ENCODE results near the gene CHCT1. TPM values are rescaled to one million over a fixed set of nuclear protein-coding genes. Genes with fewer than 3 reads are reported as not detected.

Gene CHCT1
- total and polyA plus RNA-seq, 2 of the 8 experiments (the other 6 are each of a cell fraction or from before 2014, with no cell fraction given), result 0.06 TPM; not detected in 1

GRCh38 chr17:60473788-60474187 lies 51.5 kb downstream of the CHCT1 start:
- no peak overlapping the region for H3K27ac ChIP-seq (ENCODE audit: low read depth, low read length)
- H3K9ac ChIP-seq (replicated peaks in 1 of 4; ENCODE audit: extremely low read depth in 1 of 4, low read depth in 3 of 4, low read length in 3 of 4), result no peak overlapping the region
- no peak overlapping the region for H3K18ac ChIP-seq (ENCODE audit: extremely low read depth, low read length)
- no peak overlapping the region for H4K5ac ChIP-seq (ENCODE audit: insufficient read length, low read depth, low read length)
- no peaks in the 10 kb centered on the region for H3K79me2 ChIP-seq (ENCODE audit: control insufficient read depth in 1 of 2, insufficient read depth in 2 of 2, low read length in 2 of 2)
- no peak overlapping the region for H2BK5ac ChIP-seq (ENCODE audit: low read depth, low read length)
- H3K23ac ChIP-seq (ENCODE audit: insufficient read length), result no peak overlapping the region
- H4K20me1 ChIP-seq (replicated peaks in 1 of 2; ENCODE audit: control insufficient read depth in 1 of 2, insufficient read depth in 2 of 2, low read length in 2 of 2), result no peaks in the 10 kb centered on the region
- no peaks in the 10 kb centered on the region; the same call in 1 of the 2 replicates for H3K23me2 ChIP-seq (ENCODE audit: low read depth, low read length)
- no peak overlapping the region for H2BK120ac ChIP-seq (replicated peaks; ENCODE audit: low read depth, low read length)
- no peak overlapping the region for H2AK5ac ChIP-seq (ENCODE audit: low read depth, low read length)
- no peak overlapping the region for H2BK12ac ChIP-seq (ENCODE audit: low read depth, low read length)
- ChIA-PET CTCF (ENCODE audit: partially characterized antibody) (interaction anchor here (0.5 kb wide), 1 partner anchor 892 kb away, joined by 3 read pairs; no protein-coding TSS in a partner anchor), POLR2A (ENCODE audit: partially characterized antibody) (no interaction called here)
- no peak overlapping the region for H2BK15ac ChIP-seq (ENCODE audit: low read length)
- H2BK20ac ChIP-seq (ENCODE audit: low read length), result no peak overlapping the region
- H3K27me3 ChIP-seq (replicated peaks in 1 of 4; ENCODE audit: control insufficient read depth in 3 of 4, extremely low read depth in 1 of 4, insufficient read depth in 3 of 4, low read length in 3 of 4), result no peaks in the 10 kb centered on the region
- H3K79me1 ChIP-seq (ENCODE audit: low read depth, low read length), result no peaks in the 10 kb centered on the region
- no peaks in the 10 kb centered on the region for H3K4me1 ChIP-seq (replicated peaks in 1 of 4; ENCODE audit: control insufficient read depth in 3 of 4, insufficient read depth in 4 of 4, low read length in 3 of 4)
- H4K91ac ChIP-seq (replicated peaks; ENCODE audit: insufficient read length, low read length), result no peak overlapping the region
- H3K4me3 ChIP-seq (ENCODE audit: extremely low read depth in 1 of 4, insufficient read depth in 2 of 4, low read depth in 3 of 4, low read length in 4 of 4), result no peak overlapping the region
- H3K36me3 ChIP-seq (ENCODE audit: control insufficient read depth in 2 of 4, insufficient read depth in 4 of 4, low read length in 3 of 4), result peaks cover 0 to 12% (median 0%) of the 10 kb centered on the region in 4 experiments; a peak in 2 of 8 replicates
- H2AFZ ChIP-seq (ENCODE audit: low read length), result no peak overlapping the region
- H3K56ac ChIP-seq (replicated peaks; ENCODE audit: insufficient read length, low read depth, low read length), result no peak overlapping the region
- H3K4ac ChIP-seq (replicated peaks; ENCODE audit: insufficient read length, low read depth, low read length), result no peak overlapping the region
- DNase-seq (ENCODE audit: low read depth in 1 of 2, low spot score in 2 of 2) (no peak), FAIRE-seq (no peak)
- H3K9me3 ChIP-seq (ENCODE audit: insufficient read depth in 2 of 2, low read depth in 1 of 2, low read length in 1 of 2), result no peaks in the 10 kb centered on the region
- H4K8ac ChIP-seq (ENCODE audit: extremely low read depth, insufficient read depth, low read length), result no peak overlapping the region
- H3K4me2 ChIP-seq (ENCODE audit: insufficient read depth in 1 of 2, low read depth in 2 of 2, low read length in 2 of 2), result no peak overlapping the region
- no peak overlapping the region for H3K14ac ChIP-seq (ENCODE audit: insufficient read length)
- TF ChIP-seq CTCF (IDR thresholded peaks at IDR 0.05; ENCODE audit: control extremely low read depth in 1 of 3, insufficient read depth in 1 of 3, low read depth in 1 of 3, low read length in 3 of 3) (no peak), BCL11A (IDR thresholded peaks at IDR 0.05; ENCODE audit: low read depth in 2 of 2, low read length in 2 of 2) (no peak), KDM4A (IDR thresholded peaks at IDR 0.05; ENCODE audit: low read depth, low read length, severe bottlenecking) (no peak), PHF8 (conservative IDR thresholded peaks at IDR 0.05; ENCODE audit: low read depth, low read length) (no peak), SP1 (IDR thresholded peaks at IDR 0.05; ENCODE audit: low read depth, low read length) (no peak), JUN (IDR thresholded peaks at IDR 0.05; ENCODE audit: low read depth, low read length) (no peak), POU5F1 (IDR thresholded peaks at IDR 0.05; ENCODE audit: low read depth, low read length) (no peak), SIX5 (IDR thresholded peaks at IDR 0.05; ENCODE audit: low read depth, low read length) (no peak)

Data from H1 (cell line).